IPS DF 6.9 (cell line): ENCODE data around the gene PRELP.

Source experiments
- DNase-seq: peaks from one replicate; pipeline ENCODE4 v3.0.0-alpha.2; 2013; ENCODE audit warnings: low read depth, low spot score
- H3K27ac ChIP-seq: one replicate; pipeline ENCODE4 v1.5.1; 2013; ENCODE audit warnings: low read length, control low read depth
- H3K27me3 ChIP-seq: 2 replicates; pipeline ENCODE4 v1.6.1; 2013; ENCODE audit warnings: mild to moderate bottlenecking, low read length; ENCODE audit not compliant: control insufficient read depth, insufficient read depth
- H3K36me3 ChIP-seq: 2 replicates; pipeline ENCODE4 v1.6.1; 2013; ENCODE audit warnings: low read length; ENCODE audit not compliant: control insufficient read depth, insufficient read depth
- H3K4me1 ChIP-seq: 2 replicates; pipeline ENCODE4 v1.6.1; 2013; ENCODE audit warnings: low read length; ENCODE audit not compliant: control insufficient read depth, insufficient read depth
- H3K4me3 ChIP-seq: 2 replicates; pipeline ENCODE4 v1.5.1; 2013; ENCODE audit warnings: mild to moderate bottlenecking, low read length
- H3K9me3 ChIP-seq: 2 replicates; pipeline ENCODE4 v1.6.1; 2013; ENCODE audit warnings: low read length, inconsistent platforms; ENCODE audit not compliant: control insufficient read depth, insufficient read depth
- WGBS: extraction: QIAGEN DNeasy Blood & Tissue Kit; methylation state at CpG from one replicate; pipeline ENCODE4 v1.1.7; 2013; ENCODE audit warnings: mixed read lengths, missing lambda C conversion rate; ENCODE audit not compliant: insufficient read length, insufficient coverage; 5-methylcytosine and 5-hydroxymethylcytosine counted together

The PRELP gene

GRCh38 chr1:203490607-203491006 lies 15.0 kb downstream of the PRELP start:
- H3K27me3 ChIP-seq, result no peaks in the 10 kb centered on the region
- no peaks in the 10 kb centered on the region for H3K36me3 ChIP-seq
- H3K4me1 ChIP-seq, result peaks cover 4% of the 10 kb centered on the region; the same call in 1 of the 2 replicates
- no peak overlapping the region for H3K4me3 ChIP-seq
- DNase-seq, result no peak
- H3K9me3 ChIP-seq, result no peaks in the 10 kb centered on the region
- H3K27ac ChIP-seq, result no peak overlapping the region
- no CpG with 5 or more reads among the region's 9 CpGs for WGBS

- DNase-seq, result no peak
Observed at GRCh38 chr1:203491664-203492063, 16.1 kb downstream of the PRELP start.

GRCh38 chr1:203492082-203492747 lies 16.6 kb downstream of the PRELP start:
- no peaks in the 10 kb centered on the region for H3K27me3 ChIP-seq
- no peak overlapping the region for H3K27ac ChIP-seq
- H3K4me3 ChIP-seq, result no peak overlapping the region
- no CpG with 5 or more reads among the region's 8 CpGs for WGBS
- H3K4me1 ChIP-seq, result peaks cover 4% of the 10 kb centered on the region; the same call in 1 of the 2 replicates
- no peak for DNase-seq
- no peaks in the 10 kb centered on the region for H3K9me3 ChIP-seq
- no peaks in the 10 kb centered on the region for H3K36me3 ChIP-seq

More at GRCh38 chr1:203491664-203492063, 16.1 kb downstream of the PRELP start:
- no peaks in the 10 kb centered on the region for H3K9me3 ChIP-seq
- no peaks in the 10 kb centered on the region for H3K27me3 ChIP-seq
- WGBS, result no CpG with 5 or more reads among the region's 9 CpGs
- H3K27ac ChIP-seq, result no peak overlapping the region
- no peak overlapping the region for H3K4me3 ChIP-seq
- no peaks in the 10 kb centered on the region for H3K36me3 ChIP-seq
- H3K4me1 ChIP-seq, result peaks cover 4% of the 10 kb centered on the region; the same call in 1 of the 2 replicates

- Histone ChIP-seq H3K9me3 (no peaks in the 10 kb centered on the region), H3K27me3 (no peaks in the 10 kb centered on the region), H3K27ac (no peak overlapping the region), H3K4me1 (peaks cover 4% of the 10 kb centered on the region; the same call in 1 of the 2 replicates), H3K36me3 (no peaks in the 10 kb centered on the region), H3K4me3 (no peak overlapping the region)
- WGBS, result no CpG with 5 or more reads among the region's 6 CpGs
- DNase-seq, result no peak
Observed at GRCh38 chr1:203492748-203493130, 17.1 kb downstream of the PRELP start.

GRCh38 chr1:203493901-203494300 lies 18.3 kb downstream of the PRELP start, which contains the start of gene OPTC:
OPTC (plus strand) TSS chr1:203494153; CDS start chr1:203496006, 1,853 bp downstream.
- no CpG with 5 or more reads among the region's 5 CpGs for WGBS
- no peaks in the 10 kb centered on the region for H3K27me3 ChIP-seq
- no peak for DNase-seq
- H3K36me3 ChIP-seq, result no peaks in the 10 kb centered on the region
- H3K4me3 ChIP-seq, result no peak within 1 kb of the TSS
- no peaks in the 10 kb centered on the region for H3K9me3 ChIP-seq
- H3K4me1 ChIP-seq, result peaks cover 4% of the 10 kb centered on the region; the same call in 1 of the 2 replicates
- H3K27ac ChIP-seq, result no peak within 1 kb of the TSS

GRCh38 chr1:203495845-203496244 lies 20.2 kb downstream of the PRELP start:
- no CpG with 5 or more reads among the region's 7 CpGs for WGBS
- Histone ChIP-seq H3K36me3 (no peaks in the 10 kb centered on the region), H3K27me3 (no peaks in the 10 kb centered on the region), H3K4me1 (peaks cover 4% of the 10 kb centered on the region; the same call in 1 of the 2 replicates), H3K27ac (no peak overlapping the region), H3K4me3 (no peak overlapping the region), H3K9me3 (no peaks in the 10 kb centered on the region)
- no peak for DNase-seq

- no peaks in the 10 kb centered on the region for H3K27me3 ChIP-seq
- H3K36me3 ChIP-seq, result no peaks in the 10 kb centered on the region
- H3K9me3 ChIP-seq, result no peaks in the 10 kb centered on the region
- no peak for DNase-seq
- no peaks in the 10 kb centered on the region; the same call in 1 of the 2 replicates for H3K4me1 ChIP-seq
- no CpG with 5 or more reads among the region's 5 CpGs for WGBS
- H3K27ac ChIP-seq, result no peak overlapping the region
- H3K4me3 ChIP-seq, result no peak overlapping the region
Observed at GRCh38 chr1:203497269-203497777, 21.7 kb downstream of the PRELP start.

- H3K36me3 ChIP-seq, result no peaks in the 10 kb centered on the region
- no peaks in the 10 kb centered on the region for H3K4me1 ChIP-seq
- no peaks in the 10 kb centered on the region for H3K27me3 ChIP-seq
- no peak overlapping the region for H3K27ac ChIP-seq
- no peak overlapping the region for H3K4me3 ChIP-seq
- no peaks in the 10 kb centered on the region for H3K9me3 ChIP-seq
- no CpG with 5 or more reads among the region's 7 CpGs for WGBS
- DNase-seq, result no peak
Observed at GRCh38 chr1:203499643-203500278, 24.2 kb downstream of the PRELP start.

- Histone ChIP-seq H3K27me3 (no peaks in the 10 kb centered on the region), H3K27ac (no peak overlapping the region), H3K4me3 (no peak overlapping the region), H3K9me3 (no peaks in the 10 kb centered on the region), H3K36me3 (no peaks in the 10 kb centered on the region), H3K4me1 (no peaks in the 10 kb centered on the region)
- WGBS, result no CpG with 5 or more reads among the region's 1 CpG
- no peak for DNase-seq
Observed at GRCh38 chr1:203500279-203500678, 24.7 kb downstream of the PRELP start.

GRCh38 chr1:203503836-203504235 lies 28.2 kb downstream of the PRELP start:
- H3K36me3 ChIP-seq, result no peaks in the 10 kb centered on the region
- no peak overlapping the region for H3K4me3 ChIP-seq
- no peak for DNase-seq
- H3K4me1 ChIP-seq, result peaks cover 6% of the 10 kb centered on the region; the same call in 1 of the 2 replicates
- H3K27ac ChIP-seq, result no peak overlapping the region
- WGBS, result no CpG with 5 or more reads among the region's 3 CpGs
- no peaks in the 10 kb centered on the region for H3K9me3 ChIP-seq
- H3K27me3 ChIP-seq, result no peaks in the 10 kb centered on the region
